GM04504 (cell line): ENCODE measurements around the gene CXorf65.
A peak's percentile ranks its signal among the peaks of the same experiment; 100 is the strongest.

Experiments
- DNase-seq: peaks from one replicate; pipeline ENCODE4 v3.0.0-alpha.2; 2012; ENCODE audit warnings: low read depth

Gene CXorf65

DNA sequence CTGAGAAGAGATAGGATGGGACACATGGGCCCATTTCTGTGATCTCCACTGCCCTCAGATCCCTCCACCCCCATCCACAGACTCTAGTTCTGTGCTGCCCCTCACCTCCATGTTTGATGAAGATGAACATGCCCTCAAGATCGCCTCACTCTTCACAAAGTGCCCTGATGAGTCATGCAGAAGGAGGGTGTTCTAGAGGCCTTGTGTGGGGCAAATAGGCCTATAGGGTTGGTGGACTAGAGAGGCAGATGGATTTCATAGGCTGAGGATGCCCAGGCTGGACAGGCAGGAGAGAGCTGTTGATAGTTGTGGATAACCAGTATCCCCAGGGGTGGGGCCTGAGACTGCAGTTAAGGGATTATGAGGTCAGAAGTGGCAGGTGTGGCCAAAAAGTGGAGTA, at the start of gene CXorf65:
TSS of gene CXorf65 (minus strand) at position 314 of the 400 bp plus-strand sequence. CDS start at position 130, 184 bp downstream.
- no peak for DNase-seq

DNA sequence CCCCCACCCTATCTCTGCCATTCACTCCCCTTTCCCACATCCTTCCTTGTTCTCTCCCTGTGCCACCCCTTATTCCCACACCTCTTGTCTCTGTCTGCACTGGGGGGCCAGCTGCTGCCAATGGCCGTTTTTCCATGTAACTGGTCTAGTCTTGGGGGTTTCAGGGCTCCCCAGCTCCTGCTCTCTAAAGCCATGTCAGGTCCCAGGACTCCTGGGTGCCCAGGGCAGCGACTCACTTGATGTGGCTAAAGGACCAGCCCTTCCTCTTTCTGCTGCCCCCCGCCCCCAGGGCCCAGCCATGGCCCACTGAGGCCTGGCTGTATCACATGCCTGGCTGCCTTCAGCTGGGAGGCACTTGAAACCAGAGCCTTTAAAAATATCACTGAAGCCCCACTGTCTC, 48.1 kb upstream of the CXorf65 start:
- no peak for DNase-seq

GRCh38 chrX:71154196-71154595, 47.7 kb upstream of the CXorf65 start:
- no peak for DNase-seq

DNA sequence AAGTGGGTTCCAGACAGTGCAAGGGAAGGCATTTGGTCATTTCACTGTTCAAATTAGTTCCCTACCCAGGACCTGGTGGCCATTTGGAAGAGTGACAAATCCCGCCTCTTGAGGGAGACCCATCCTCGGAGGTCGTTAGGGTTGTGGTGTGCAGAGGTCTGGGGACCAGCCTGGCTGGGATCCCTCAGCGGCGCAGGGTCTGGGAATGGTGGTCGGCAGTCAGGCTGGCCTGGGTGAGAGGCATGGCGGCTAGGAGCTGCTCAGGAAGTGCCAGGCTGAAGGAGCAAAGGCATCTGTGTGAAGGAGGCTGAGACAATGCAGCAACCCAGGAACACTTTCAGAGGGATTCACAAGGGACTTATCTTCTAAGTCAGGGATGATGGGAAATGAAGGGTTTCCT, 44.8 kb upstream of the CXorf65 start:
- no peak for DNase-seq

DNA sequence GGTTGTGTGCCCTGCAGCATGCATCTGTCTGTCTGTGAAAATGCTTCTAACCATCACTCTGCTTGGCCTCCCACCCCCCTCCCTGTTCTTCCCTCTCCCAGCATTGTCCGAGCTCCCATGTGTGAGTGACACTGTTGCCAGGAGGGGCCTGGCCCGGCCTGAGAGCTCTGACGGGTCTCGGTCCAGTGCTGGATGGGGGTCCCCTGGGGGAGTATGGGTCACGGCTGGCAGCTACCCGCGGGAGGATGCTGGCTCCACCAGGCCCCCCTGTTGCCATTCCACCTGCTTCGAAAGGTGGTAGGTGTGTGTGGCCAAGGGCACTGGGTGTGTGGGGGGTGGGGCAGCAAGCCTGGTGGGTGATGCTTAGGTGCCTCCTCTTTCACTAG, 41.7 kb upstream of the CXorf65 start:
- no peak for DNase-seq

DNA sequence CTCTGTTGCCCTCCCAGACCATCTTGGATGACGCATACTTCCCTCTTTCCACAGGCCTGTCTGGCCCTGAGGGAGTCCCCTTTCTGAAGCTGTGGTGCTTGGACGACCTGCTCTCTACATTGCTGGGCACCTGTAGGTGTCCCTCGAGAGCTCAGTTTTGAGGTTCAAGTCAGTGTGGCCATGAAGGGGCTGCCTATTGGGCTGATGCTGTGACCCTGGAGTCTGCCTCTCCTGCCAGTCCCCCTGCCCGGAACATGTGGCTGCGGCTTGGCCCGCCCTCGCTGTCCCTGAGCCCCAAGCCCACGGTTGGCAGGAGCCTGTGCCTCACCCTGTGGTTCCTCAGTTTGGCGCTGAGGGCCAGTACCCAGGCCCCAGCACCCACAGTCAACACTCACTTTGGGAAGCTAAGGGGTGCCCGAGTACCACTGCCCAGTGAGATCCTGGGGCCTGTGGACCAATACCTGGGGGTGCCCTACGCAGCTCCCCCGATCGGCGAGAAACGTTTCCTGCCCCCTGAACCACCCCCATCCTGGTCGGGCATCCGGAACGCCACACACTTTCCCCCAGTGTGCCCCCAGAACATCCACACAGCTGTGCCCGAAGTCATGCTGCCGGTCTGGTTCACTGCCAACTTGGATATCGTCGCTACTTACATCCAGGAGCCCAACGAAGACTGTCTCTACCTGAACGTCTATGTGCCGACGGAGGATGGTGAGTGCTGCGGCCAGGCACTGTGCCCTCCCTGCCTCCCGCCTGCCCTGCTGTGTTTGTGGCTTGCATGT, 41.1 kb upstream of the CXorf65 start:
- DNase-seq = no peak

GRCh38 chrX:71144651-71145050, 38.1 kb upstream of the CXorf65 start, which contains the start of gene NLGN3:
TSS of gene NLGN3 (plus strand) at chrX:71144841. CDS start at chrX:71147750, 2,909 bp downstream.
- no peak for DNase-seq

DNA sequence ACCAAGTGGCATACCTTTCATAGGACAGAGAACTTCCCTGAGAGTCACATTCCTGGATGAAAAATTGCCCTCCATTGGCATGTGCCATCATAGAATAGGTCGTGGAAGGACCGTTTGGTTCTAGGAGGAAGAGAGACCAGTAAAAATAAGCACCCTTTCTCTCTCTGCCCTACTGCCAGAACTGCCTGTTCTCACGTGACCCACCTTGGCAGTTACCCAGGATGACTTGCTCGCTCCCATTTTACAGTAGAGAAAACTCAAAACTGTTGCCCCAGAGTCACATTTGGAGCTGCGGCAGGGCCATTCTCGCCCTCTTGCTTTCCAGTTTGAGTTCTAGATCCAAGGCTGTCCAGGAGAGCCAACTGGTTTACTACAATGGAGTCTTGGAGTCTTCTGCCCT, 37.0 kb upstream of the CXorf65 start:
- DNase-seq = no peak

GRCh38 chrX:71140440-71140839, 33.9 kb upstream of the CXorf65 start:
- no peak for DNase-seq

- no peak for DNase-seq
Measured at GRCh38 chrX:71131510-71131909, 25.0 kb upstream of the CXorf65 start.

DNA sequence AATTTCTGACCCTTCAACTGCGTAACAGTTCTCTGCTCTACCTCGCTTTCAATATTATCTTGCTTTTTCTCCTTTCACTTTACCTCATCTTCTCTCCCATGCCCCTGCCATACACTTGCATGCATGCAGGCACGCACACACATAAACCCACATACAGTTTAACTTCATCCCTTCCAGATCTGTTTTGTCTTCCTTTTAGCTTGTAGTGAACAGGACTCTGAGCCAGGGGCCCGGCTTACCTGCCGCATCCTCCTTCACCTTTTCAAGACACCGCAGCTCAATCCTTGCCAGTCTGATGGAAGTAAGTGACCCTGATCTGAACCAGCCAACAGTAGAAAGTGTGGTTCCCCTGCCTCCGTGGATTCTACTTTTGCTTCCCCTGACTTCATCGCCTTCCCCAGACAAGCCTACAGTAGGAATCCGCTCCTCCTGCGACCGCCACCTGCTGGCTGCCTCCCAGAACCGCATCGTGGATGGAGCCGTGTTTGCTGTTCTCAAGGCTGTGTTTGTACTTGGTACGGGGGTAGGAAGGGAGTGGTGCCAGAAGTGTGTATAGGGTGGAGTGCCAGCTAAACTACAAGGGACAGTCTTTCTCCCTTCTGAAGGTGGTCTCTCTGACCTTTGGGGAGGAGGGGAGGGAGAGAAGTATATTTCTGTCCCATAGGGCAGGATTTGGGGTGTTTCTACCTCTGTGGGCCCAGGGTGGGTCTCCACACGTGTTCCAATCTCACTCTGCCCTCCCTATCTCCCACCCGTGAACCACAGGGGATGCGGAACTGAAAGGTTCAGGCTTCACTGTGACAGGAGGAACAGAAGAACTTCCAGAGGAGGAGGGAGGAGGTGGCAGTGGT, 22.6 kb upstream of the CXorf65 start:
- DNase-seq = peak; percentile 15

GRCh38 chrX:71128166-71128833, 21.8 kb upstream of the CXorf65 start:
- no peak for DNase-seq

DNA sequence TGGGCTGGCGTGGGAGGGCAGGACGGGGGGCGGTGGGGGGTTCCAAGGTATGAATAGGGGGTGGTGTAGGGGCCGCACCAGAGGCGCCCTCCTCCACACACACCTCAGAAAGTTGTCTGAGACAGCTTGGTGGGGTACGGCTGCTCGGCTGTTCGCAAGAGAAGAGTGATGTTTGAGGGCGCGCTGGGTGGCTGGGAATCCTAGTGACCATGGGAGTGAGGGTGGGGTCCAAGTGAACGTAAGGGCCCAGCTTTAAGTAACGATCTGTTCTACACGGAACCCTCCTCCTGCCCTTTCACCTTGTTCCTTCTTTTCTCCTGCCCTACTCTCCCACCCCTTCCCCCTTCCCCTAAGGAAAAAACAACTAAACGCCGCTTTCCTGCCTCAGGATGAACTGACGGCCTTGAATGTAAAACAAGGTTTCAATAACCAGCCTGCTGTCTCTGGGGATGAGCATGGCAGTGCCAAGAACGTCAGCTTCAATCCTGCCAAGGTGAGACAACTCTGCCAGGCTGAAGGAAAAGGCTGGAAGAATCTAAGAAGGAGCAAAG, 12.5 kb upstream of the CXorf65 start:
- DNase-seq = no peak

DNA sequence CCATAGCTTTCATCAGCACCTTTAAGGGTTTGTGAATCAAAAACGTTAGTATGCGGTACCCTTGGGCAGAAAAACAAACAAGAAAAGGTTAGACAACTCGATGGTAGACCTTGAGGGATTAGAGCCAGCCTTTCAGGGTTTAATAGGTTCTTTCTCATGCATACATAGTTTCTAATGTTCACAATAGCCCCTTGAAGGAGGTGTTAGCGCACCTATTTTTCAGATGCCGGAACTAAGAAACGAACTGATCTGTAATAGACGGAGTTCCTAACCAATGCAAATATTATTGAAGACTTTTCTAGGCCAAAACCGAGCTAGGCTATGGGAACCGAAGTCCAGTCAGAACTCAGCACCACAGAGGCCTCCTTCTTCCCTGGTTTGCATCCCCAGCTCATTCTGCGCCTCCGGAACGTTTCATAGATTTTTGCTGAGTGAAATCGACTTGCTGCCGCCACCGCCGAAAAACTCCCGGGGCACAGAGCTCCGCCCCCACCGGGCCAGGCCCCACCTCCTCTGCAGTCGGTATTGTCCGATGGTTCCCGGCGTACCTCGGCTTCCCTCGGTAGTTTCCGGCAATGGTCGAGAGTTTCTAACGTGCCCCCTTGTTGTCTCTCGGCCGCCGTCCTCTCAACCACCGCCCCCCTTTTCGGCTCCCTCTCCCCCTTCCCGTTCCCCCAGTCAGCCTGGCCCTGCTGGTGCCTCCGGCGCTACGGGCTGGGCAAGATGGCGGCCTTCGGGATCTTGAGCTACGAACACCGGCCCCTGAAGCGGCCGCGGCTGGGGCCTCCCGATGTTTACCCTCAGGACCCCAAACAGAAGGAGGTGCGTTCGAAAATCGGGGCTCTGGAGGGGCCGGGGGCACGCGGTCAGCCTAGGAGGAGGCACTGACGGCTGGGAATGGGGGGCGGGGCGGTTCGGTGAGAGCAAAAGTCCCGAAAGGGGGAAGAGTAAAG, 11.8 kb upstream of the CXorf65 start, which contains the start of gene MED12:
TSS of gene MED12 (plus strand) at position 565 of the 953 bp plus-strand sequence. CDS start at position 724, 159 bp downstream.
- DNase-seq = peak; percentile 52

- no peak for DNase-seq
Measured at GRCh38 chrX:71117358-71117757, 10.8 kb upstream of the CXorf65 start.

DNA sequence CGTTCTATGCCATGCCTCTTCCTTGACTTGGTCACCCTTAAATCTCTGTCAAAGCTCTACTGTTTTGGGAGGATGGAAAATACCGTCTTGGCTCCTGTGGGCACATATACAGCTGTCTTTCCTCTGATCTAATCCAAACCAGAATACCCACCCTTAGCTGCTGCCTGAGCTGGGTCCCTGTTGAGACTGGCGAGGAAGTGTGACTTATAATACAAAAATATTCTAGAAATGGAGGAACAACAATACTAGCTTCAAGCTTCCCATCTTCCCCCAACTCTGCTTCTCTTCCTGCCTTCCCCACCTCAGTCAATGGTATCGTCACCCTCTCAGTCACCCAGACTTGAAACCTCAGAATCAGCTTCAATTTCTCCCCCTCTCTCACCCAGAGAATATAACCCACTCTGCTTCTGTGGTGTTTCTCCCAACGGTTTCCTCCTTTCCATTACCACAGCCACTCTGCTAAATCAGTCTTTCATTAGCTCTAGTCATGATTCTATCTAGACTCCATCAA, 5.4 kb upstream of the CXorf65 start:
- no peak for DNase-seq

- no peak for DNase-seq
Measured at GRCh38 chrX:71111141-71111843, 4.8 kb upstream of the CXorf65 start, which contains the start of gene IL2RG. TSS of gene IL2RG (minus strand) at chrX:71111577. CDS start at chrX:71111539, 38 bp downstream.

- DNase-seq = no peak
Measured at GRCh38 chrX:71109051-71109450, 2.5 kb upstream of the CXorf65 start.

DNA sequence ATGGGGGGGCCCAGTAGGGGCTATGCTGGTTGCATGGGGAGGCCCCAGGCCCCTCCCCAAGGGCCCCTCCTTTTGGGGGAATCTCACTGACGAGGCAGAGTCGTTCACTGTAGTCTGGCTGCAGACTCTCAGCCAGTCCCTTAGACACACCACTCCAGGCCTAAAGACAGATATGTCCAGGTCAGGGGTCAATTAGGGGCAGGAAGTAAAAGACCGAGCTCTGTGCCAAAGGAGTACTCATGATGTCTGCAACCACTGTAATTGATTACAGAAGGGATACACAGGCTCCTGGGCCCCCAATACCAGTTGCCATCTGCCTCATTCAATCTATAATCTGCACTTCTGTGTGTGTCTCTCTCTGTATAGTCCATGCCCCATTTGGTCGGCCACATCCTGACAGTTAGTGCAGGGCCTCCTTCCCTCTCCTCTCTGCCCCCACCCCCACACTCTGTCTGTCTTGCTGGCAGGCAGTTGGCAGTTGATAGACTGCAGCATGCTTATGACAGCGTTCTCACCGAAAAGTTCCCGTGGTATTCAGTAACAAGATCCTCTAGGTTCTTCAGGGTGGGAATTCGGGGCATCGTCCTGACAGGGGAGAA, 1.3 kb upstream of the CXorf65 start:
- DNase-seq = no peak

- DNase-seq = no peak
Measured at GRCh38 chrX:71107245-71107644, 705 bp upstream of the CXorf65 start.
